ENCODE data around the gene UBAC2.

- TF ChIP-seq CTCF (IDR thresholded peaks at IDR 0.05) (peak in 4 of 6 experiments; percentile 21 to 52 (median 36)), POLR2A (IDR thresholded peaks at IDR 0.05) (no peak)
Measured at GRCh38 chr13:99386911-99387788, 186.5 kb downstream of the UBAC2 start.
